COLO668 (cell line): Measurements from ENCODE around the gene CARD19.

ENCODE experiments used
- DNase-seq: peaks from one replicate; lab custom pipeline; 2025; ENCODE audit not compliant: unreplicated experiment; lab: John Stamatoyannopoulos, UW

CARD19 gene, protein sequence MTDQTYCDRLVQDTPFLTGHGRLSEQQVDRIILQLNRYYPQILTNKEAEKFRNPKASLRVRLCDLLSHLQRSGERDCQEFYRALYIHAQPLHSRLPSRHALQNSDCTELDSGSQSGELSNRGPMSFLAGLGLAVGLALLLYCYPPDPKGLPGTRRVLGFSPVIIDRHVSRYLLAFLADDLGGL

DNA sequence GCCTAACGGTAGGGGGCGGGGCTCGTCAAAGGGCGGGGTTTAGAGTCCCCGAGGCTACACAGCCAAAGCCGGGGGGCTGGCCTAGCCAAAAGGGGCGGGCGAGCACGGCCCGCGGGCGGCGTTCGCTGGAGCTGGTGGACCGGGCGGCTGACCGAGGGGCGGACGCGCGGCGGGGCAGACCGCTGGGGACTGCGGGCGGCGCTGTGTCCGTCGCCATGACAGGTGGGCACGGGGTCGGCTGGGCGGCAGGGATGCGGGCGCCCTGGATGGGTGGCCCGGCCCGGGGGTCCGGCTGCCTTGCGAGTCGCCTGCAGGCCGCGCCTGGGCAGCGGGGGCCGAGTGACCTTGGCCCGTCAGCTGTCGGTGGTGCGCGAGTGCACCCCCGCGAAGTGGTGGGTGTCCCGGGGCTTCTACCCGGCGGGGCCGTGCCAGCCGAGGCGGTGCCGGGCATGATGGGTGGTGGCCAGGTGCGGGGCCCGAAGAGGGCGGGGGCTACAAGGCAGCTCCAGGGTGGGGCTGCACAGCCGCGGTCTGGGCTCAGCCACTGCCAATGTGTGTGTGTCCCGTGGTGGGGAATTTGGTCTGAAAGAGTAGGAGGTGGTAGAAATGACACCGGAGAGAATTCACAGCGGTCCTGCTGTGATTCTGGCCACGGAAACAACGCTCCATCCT lies at the start of gene CARD19:
TSS of gene CARD19 (plus strand) at position 87 of the 672 bp plus-strand sequence. CDS start at position 216, 129 bp downstream.
- peak; percentile 58 for DNase-seq

DNA sequence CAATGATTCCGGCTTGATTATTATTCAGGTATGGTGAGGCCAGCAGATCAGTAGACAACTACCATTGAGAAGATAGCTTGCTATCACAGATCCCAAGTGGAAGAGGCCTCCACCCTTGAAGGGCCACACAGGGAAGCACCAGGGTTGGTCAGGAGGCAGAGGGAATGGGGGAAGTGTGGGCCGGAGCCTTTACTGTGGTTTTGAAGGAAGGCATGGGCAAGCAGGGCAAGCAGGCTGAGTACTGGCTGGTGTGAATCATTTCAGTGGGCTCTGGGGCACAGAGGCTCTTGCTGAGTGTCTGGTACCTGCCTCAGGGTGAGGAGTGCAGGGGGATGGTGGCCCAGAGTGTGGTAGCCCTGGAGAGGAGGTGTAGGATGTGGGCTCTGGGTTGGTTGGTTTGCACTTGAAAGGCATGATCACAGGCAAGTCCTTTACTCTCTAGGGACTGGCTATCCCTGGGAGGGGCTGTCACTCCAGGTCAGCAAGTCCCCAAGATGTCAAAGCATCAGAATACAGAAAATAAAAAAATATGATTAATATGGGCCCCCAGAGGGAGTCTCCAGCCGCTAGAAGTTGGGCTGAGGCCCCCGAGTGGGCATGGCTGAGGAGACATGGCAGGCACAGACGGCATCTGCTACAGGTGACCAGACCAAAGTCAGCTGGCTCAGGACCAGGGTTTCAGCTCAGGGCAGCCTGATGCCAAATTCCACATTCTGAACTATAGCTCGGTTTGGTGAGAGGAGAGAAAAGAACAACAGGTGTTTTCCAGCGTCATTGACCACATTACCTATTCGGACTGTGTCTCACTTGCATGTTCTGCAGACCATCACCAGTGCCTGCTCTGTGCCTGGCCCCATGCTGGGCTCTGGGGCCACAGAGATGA lies 47.2 kb upstream of the CARD19 start:
- DNase-seq: no peak

DNA sequence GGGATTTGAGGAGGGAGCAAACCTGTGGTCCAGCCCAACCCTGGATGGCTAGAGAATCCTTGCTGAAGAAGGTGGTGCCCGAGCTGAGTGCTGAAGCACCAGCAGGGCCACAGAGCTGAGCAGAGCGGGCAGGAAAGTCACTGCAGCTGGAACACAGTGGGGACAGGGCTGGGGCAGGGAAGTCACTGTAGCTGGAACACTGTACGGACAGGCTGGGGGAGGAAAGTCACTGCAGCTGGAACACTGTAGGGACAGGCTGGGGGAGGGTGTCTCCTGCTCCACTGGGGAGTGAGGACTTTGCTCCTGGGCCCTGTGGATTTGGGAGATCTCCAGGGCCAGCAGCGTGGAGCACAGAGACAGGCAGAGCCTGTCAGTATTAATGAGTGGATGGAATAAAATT lies 46.5 kb upstream of the CARD19 start:
- DNase-seq: no peak

GRCh38 chr9:93050231-93050630 lies 45.8 kb upstream of the CARD19 start:
- no peak for DNase-seq

DNA sequence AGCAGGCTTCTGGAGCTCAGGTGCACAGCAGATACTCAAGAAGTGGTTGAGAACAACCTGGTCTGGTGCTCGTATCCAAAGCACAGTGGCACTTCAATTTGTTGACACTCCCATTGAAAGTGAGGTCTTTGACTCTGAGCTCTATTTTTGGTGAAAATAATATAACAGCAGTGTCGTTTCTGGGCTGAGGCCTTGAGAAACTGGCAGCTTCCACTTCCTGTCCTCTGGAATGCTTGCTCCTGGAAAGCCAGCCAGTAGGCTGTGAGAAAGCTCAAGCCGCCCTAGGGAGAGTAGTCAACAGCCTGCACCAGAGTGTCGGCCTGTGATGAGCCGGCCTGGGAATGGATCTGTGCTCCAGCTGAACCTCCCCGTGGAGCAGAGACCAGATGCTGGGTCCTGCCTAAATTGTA lies 44.3 kb upstream of the CARD19 start:
- no peak for DNase-seq

GRCh38 chr9:93052791-93053540 lies 43.1 kb upstream of the CARD19 start:
- no peak for DNase-seq

DNA sequence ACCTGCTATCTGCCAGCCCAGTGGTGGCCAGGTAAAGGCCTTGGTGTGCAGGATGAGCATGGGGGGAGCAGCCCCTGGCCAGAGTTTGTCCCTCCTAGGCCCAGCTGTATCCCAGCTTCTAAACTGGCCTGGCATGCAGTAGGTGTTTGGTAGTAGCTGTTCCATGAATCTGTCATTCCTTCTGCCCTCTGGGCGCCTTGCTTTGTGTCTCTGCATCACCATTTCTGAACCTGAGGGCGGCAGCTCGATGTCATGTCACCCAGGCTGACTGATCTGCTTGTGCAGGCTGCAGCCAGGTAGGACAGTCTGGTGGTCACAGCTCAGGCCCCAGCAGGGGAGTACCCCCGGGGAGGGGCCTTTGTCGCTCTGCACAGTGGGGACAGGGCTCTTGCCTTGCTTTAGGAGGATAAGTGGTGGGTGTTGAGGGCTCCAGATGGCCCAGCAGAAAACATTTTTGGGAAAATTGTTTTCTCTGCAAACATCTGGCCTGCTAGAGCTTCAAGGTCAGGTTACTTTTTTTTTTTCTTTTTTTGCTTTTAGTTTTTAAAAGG lies 42.2 kb upstream of the CARD19 start:
- DNase-seq: no peak

DNA sequence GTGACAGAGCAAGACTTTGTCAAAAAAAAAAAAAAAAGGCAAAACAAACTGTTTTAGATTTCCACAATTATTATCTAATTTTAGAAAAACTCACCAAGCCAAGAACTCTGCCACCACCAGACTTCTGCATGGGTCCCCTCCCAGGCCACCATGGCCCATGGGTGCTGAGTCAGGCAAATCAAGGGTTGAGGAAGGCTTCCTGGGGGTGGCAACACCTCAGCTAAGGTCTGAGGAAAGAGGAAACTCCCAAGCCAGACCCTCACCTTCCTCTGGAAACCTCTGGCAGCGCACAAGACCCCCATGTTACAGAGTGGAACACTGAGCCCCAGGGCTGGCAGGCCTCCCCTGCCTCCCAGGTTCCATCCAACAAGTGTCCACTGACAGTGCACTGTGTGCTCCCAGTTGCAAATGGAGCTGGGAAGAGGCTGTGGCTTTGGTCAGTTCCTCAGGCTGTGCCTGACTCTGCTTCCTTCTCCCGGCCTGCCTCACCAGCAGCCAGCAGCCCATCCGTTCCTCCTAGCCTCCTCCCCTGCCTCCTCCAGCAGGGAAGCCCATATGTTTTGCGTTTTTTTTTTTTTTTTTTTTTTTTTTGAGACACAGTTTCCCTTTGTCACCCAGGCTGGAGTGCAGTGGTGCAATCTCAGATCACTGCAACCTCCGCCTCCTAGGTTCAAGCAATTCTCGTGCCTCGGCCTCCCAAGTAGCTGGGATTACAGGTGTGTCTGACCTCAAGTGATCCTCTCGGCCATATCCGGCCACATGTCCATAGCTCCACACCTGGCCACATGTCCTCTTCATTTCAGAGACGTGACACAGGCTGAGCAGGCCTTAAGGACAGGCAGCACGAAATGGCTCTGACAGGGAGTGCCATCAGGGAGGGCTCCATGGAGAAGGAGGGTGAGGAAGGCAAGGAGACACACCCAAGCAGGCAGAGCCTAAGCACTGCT lies 41.0 kb upstream of the CARD19 start:
- no peak for DNase-seq

DNA sequence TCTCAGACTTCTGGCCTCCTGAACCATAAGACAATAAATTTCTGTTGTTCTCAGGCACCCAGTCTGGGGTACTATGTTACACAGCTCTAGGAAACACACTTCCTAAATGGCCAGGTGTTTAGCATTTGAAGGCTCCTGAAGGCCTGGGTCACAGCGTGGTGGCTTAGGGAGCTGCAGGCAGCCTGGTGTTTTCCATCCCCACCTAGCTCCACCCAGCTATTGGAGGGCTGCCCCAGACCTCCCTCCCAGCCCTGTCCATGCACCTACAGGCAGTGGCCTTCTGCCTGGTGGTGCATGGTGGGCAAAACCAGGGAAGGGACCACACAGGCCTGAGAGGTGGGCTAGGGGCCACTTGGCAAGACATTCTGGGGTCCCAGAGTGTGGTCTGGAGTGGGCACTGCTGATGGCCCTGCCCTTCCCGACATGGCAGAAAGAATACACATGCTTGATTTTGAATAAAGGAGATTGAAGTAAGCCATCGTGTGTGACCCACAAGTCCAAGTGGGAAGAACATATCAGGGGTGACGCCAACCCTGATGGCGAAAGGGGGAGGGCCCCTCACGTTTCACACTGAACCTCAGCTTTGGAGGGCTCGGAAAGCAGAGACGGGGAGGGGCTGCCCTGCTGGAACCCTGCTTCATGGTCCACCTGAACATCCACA lies 38.8 kb upstream of the CARD19 start:
- DNase-seq: peak; percentile 20

DNA sequence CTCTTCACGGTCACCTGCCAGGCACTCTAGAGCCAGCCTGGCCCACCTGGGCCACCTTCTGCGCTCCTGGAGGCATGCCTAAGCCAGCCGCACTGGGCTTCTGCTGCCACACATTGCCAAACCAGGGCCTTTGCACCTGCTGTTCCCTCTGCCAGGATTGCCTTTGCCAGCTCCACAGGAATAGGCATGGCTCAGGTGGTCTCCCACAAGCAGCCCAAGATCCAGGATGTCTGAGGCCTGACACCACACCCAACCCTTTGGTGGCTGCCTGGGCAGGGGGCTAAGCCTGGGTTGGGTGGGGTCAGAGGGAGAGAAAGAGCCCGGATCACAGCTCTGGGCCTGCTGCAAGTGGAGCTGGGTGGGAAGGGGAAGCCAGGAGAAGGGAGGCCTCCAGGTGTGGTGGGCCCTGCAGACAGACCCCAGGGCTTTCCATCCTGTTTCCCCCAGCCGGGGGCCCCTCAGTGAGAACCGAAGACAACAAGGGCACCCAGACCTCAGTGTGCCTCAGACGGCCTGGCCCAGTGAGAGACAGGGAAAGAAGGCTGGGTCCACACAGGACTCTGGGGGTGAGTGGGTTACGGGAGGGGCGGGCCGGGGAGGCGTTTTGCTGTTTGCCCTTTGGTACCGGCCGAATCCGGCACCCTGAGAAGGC lies 38.2 kb upstream of the CARD19 start:
- DNase-seq: no peak

DNA sequence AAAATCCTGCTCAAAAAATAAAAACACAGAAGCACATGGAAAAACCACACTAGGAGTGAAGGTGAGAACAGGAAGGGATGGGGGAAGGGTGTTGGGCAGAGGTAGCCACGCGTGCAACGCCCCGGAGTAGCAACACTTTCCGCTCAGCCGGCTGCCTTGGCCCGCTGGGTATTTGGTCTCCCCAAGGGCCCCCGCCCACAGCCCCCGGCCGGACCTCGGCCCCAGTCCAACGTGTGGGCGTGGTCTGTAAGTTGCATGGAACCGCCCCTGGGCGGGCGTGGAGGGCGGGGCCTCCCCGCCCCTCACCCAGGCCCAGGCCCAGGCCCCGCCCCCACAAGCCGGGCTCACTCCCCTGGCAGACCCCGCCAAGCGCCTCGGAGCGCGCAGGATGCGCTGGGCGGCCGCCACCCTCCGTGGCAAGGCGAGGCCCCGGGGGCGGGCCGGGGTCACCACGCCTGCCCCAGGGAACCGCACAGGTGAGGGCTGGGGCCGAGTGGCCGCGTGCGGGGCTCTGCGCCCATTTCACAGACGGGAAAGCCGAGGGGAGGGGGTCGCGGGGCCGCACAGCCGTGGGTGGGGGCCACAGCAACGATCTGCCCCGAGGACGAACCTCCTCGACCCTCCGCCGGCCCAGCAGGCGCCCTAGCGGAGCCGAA lies 37.5 kb upstream of the CARD19 start, which contains the start of gene SUSD3:
TSS of gene SUSD3 (plus strand) at position 347 of the 656 bp plus-strand sequence. CDS start at position 389, 42 bp downstream.
- peak; percentile 65 for DNase-seq

GRCh38 chr9:93059011-93059714 lies 36.9 kb upstream of the CARD19 start:
- peak; percentile 28 for DNase-seq

DNA sequence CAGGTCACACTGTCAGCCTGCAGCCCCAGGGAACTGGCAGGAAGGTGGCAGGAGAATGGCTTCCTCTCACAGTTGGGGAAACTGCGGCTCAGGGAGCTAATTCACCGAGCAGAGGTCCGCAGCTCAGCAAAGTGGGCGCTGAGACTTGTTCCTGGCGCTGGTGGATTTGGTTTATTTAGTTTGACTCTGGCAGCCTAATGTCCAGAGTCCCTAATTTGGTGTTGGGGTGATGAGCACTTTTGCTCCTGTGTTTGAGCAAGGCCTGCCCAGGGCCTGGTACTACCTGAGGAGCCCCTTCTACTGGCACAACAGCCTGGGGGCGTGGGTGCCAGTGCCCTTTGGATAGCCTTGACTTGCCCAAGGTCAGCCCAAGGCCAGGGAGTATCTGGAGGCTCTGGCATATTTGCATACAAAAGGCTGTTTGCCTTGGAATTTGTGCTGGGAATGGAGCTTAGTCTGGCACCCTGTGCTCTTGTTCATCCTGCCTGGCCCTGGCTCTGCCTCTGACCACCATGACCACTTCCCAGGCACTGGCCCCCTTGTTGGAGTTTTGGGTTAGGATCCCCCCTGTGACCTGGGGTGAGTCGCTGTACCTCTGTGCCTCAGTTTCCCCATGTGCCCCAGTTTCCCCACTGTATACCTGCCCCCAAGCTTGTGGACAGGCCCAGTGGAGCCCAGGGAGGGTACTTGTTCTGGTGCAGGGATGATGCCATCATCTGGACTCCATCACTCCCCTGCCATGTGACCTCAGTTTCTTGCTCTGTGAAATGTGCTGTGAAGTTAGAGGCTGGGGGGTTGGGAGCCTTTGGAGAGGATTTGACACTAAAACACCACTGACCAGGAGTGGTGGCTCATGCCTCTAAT lies 36.1 kb upstream of the CARD19 start:
- no peak for DNase-seq

- no peak for DNase-seq
These were observed 35.2 kb upstream of the CARD19 start for GRCh38 chr9:93060746-93061259.

DNA sequence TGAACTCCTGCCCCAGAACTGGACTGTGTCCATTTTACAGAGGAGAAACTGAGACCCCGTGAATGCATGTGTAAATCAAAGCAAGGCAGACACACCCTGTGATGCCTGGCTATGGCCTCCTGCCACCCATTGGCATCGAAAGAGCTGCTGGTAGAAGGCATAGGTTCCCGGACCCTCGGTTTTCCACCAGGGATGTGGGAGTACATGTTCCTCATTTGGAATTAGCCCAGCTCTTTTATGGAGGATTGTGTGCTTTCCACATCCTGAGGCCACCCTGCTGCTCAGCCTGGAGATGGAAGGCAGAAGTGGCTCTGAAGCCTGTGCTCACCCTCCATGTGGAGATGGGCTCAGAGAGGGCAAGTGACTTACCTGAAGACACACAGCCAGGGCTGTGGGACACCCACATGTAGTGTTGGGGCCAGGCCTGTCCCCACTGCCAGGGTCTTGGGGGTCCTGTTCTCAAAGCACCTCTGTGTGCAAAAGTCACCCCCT lies 34.7 kb upstream of the CARD19 start:
- no peak for DNase-seq
